Prostate gland (tissue), 2 donors: Measurements from ENCODE around the gene AURKB. TPM values are rescaled to one million over a fixed set of nuclear protein-coding genes. Genes with fewer than 3 reads are reported as not detected.
A peak's percentile ranks its signal among the peaks of the same experiment; 100 is the strongest.
"Not testable (repeated sequence)": the region's sequence is repeated elsewhere in the genome, so short reads cannot be mapped to it uniquely, and the experiment has no call there.

Experiments
- DNase-seq: peaks from one replicate; pipeline ENCODE4 v3.0.0-alpha.2; 2019; ENCODE audit warnings: low spot score
- H3K27ac ChIP-seq, 2 donors: fragments of 200-600 bp; sonication (generic); 2 replicates each; pipeline ENCODE4 v1.5.1; 2017 to 2019
- H3K27me3 ChIP-seq: fragments of 200-600 bp; sonication (generic); replicated peaks from 2 replicates; pipeline ENCODE4 v1.5.1; 2019; ENCODE audit not compliant: insufficient read depth
- H3K36me3 ChIP-seq, 2 donors: fragments of 200-600 bp; sonication (generic); 1 replicate in 1 of 2; 2 replicates in 1 of 2; pipeline versions ENCODE4 v1.5.1 to v1.8.1; 2017 to 2019
- H3K4me1 ChIP-seq: fragments of 200-600 bp; sonication (generic); replicated peaks from 2 replicates; pipeline ENCODE4 v1.5.1; 2019
- H3K4me3 ChIP-seq, 2 donors: fragments of 200-600 bp; sonication (generic); 2 replicates each; pipeline ENCODE4 v1.5.1; 2017 to 2019
- H3K9me3 ChIP-seq: fragments of 200-600 bp; sonication (generic); 2 replicates; pipeline ENCODE4 v1.5.1; 2017
- POLR2A ChIP-seq: fragments of 450-650 bp; IDR thresholded peaks from one replicate; pipeline ENCODE4 v1.6.1; 2016; ENCODE audit warnings: antibody characterized with exemption, mild to moderate bottlenecking
- POLR2AphosphoS5 ChIP-seq: sonication (generic); formaldehyde crosslinking; IDR thresholded peaks from one replicate; pipeline ENCODE4 v1.6.1; 2017; ENCODE audit warnings: antibody characterized with exemption
- WGBS: methylation state at CpG from one replicate; pipeline ENCODE4 v1.1.5; 2018; 5-methylcytosine and 5-hydroxymethylcytosine counted together
- intact Hi-C: fragments of 100-400 bp; cut with DNase I; formaldehyde crosslinking; loops from one replicate; pipeline ENCODE4 v1.14.2; 2022
- total RNA-seq, 2 donors: library from RNA; depleted of rRNA; stranded (reverse); fragments of >200 nt; gene quantifications; one replicate each; pipeline ENCODE4 v1.1.0, GENCODE V29; 2016
- TF ChIP-seq, protein P1 (sequence below), 4 experiments: fragments of 200-600 bp in 2 of 4; fragments of 450-650 bp in 2 of 4; sonication (generic) in 2 of 4; IDR thresholded peaks; 1 replicate in 3 of 4; 2 replicates in 1 of 4; pipeline ENCODE4 v1.5.1; 2016 to 2019; ENCODE audit warnings: antibody characterized with exemption in 4 of 4, mild to moderate bottlenecking in 2 of 4, moderate library complexity in 2 of 4

AURKB gene
- total RNA-seq, 2 donors from 2014 or later, result 2.1 to 6.6 TPM

DNA sequence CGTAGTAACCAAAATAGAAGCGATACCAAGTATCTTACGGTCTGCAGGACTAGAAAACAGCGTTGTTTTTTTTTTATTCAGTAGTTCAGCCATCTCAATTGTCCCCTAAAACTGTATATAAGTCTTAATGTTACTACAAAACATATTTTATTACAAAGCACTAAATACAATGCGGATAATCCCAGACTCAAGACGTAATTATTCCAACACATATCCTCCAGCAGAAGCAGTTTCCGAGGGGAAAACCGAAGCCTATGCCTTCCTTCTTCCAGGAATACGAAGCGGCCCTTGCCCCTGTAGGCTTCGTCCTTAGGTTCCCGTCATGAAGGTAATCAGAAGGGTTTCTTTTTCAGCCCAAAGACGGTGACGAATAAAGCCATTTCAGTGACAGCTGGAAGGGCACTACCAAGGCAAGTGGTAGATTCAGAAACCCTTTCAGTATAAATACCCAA lies 36.5 kb downstream of the AURKB start:
- 6% methylated on average over 14 of the region's 14 CpGs for WGBS
- H3K27ac ChIP-seq, result peak overlapping the region; percentile 93 to 95
- DNase-seq, result no peak
- no peaks in the 10 kb centered on the region for H3K9me3 ChIP-seq
- no peaks in the 10 kb centered on the region for H3K36me3 ChIP-seq
- intact Hi-C loops, result no loop called here
- H3K4me1 ChIP-seq, result peaks cover 6% of the 10 kb centered on the region
- no peak for TF ChIP-seq POLR2AphosphoS5
- no peak for TF ChIP-seq POLR2A
- TF ChIP-seq, protein P1, sequence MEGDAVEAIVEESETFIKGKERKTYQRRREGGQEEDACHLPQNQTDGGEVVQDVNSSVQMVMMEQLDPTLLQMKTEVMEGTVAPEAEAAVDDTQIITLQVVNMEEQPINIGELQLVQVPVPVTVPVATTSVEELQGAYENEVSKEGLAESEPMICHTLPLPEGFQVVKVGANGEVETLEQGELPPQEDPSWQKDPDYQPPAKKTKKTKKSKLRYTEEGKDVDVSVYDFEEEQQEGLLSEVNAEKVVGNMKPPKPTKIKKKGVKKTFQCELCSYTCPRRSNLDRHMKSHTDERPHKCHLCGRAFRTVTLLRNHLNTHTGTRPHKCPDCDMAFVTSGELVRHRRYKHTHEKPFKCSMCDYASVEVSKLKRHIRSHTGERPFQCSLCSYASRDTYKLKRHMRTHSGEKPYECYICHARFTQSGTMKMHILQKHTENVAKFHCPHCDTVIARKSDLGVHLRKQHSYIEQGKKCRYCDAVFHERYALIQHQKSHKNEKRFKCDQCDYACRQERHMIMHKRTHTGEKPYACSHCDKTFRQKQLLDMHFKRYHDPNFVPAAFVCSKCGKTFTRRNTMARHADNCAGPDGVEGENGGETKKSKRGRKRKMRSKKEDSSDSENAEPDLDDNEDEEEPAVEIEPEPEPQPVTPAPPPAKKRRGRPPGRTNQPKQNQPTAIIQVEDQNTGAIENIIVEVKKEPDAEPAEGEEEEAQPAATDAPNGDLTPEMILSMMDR (IDR thresholded peaks at IDR 0.05), result no peak
- H3K4me3 ChIP-seq, result peak overlapping the region; percentile 28 to 38
- H3K27me3 ChIP-seq, result no peaks in the 10 kb centered on the region

DNA sequence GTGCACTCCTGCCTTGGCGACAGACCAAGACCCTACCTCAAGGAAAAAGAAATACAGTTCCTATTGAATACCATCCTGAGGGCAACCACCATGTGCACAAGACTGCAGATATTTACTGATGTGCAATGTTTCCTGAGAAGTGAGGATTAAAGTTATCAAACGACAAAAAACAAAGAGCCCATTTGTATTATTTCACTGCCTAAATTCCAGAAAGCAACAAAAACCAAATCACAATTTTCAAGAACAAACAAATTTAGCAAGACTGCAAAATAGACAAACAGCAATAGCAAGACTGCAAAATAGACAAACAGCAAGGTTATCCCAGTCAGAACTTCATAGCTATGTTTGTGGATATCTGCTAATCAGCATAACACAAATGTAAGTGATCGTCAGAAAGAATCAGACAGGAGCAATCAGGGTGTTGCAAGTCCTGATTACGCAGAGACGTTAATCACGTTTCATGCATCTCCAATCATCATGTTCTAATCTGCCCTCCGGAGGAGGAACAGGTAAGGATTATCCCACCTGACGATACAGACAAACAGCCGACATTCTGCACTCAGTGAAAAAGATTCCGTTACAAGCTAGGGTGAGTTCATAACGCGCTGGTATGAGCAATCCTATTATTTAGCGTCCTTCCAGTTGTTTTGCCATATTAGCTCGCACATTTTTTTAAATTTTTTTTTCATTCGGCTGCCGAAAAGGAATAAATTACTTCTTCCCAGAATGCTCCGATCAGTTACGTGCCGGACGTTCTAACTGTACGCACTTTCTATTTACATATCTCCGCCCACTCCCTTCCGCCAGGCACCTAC lies 37.1 kb downstream of the AURKB start:
- peak; percentile 88 for DNase-seq
- peak overlapping the region; percentile 93 to 95 for H3K27ac ChIP-seq
- H3K9me3 ChIP-seq, result no peaks in the 10 kb centered on the region
- under 1% methylated on average over 23 of the region's 23 CpGs for WGBS
- intact Hi-C loops, result no loop called here
- peak; percentile 100 for TF ChIP-seq POLR2AphosphoS5
- TF ChIP-seq, protein P1 (IDR thresholded peaks at IDR 0.05), result no peak
- peak; percentile 99 for TF ChIP-seq POLR2A
- H3K36me3 ChIP-seq, result no peaks in the 10 kb centered on the region
- peaks cover 6% of the 10 kb centered on the region for H3K4me1 ChIP-seq
- peak overlapping the region; percentile 28 to 38 for H3K4me3 ChIP-seq
- H3K27me3 ChIP-seq, result no peaks in the 10 kb centered on the region

DNA sequence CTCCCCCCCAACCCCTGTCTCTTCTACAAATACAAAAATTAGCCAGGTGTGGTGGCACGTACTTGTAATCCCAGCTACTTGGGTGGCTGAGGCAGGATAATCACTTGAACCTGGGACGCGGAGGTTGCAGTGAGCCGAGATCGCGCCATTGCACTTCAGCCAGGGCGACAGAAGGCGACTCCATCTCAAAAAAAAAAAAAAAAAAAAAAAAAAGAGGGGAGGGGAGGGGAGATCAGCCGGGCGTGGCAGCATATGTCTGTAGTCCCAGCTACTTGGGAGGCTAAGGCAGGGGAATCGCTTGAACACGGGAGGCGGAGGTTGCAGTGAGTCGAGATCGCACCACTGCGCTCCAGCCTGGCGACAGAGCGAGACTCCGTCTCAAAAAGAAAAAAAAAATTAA lies 40.2 kb downstream of the AURKB start:
- H3K4me3 ChIP-seq, intact Hi-C loops: not testable (repeated sequence)
- WGBS, result 89% methylated on average over 19 of the region's 19 CpGs

GRCh38 chr17:8167526-8167925 lies 42.8 kb downstream of the AURKB start:
- H3K36me3 ChIP-seq, result no peaks in the 10 kb centered on the region
- no peak for DNase-seq
- H3K9me3 ChIP-seq, result no peaks in the 10 kb centered on the region
- no peak for TF ChIP-seq POLR2A
- TF ChIP-seq POLR2AphosphoS5, result no peak
- TF ChIP-seq, protein P1 (IDR thresholded peaks at IDR 0.05), result no peak
- no peak overlapping the region for H3K4me3 ChIP-seq
- H3K27ac ChIP-seq, result no peak overlapping the region
- no peaks in the 10 kb centered on the region for H3K27me3 ChIP-seq
- intact Hi-C loops, result no loop called here
- peaks cover 3% of the 10 kb centered on the region for H3K4me1 ChIP-seq
- WGBS, result 78% methylated on average over 3 of the region's 3 CpGs

More for the DNA sequence above, 40.2 kb downstream of the AURKB start:
- H3K36me3 ChIP-seq, H3K9me3 ChIP-seq, H3K4me1 ChIP-seq, H3K27me3 ChIP-seq, DNase-seq, H3K27ac ChIP-seq: not testable (repeated sequence)

GRCh38 chr17:8166731-8167130 lies 43.6 kb downstream of the AURKB start:
- no peaks in the 10 kb centered on the region for H3K36me3 ChIP-seq
- no peaks in the 10 kb centered on the region for H3K9me3 ChIP-seq
- 47% methylated on average over 6 of the region's 6 CpGs for WGBS
- DNase-seq, result no peak
- TF ChIP-seq POLR2A (no peak), POLR2AphosphoS5 (peak; percentile 68)
- H3K4me3 ChIP-seq, result no peak overlapping the region
- H3K27me3 ChIP-seq, result no peaks in the 10 kb centered on the region
- intact Hi-C loops, result no loop called here
- peak overlapping the region; percentile 40 to 59 for H3K27ac ChIP-seq
- H3K4me1 ChIP-seq, result peaks cover 5% of the 10 kb centered on the region

DNA sequence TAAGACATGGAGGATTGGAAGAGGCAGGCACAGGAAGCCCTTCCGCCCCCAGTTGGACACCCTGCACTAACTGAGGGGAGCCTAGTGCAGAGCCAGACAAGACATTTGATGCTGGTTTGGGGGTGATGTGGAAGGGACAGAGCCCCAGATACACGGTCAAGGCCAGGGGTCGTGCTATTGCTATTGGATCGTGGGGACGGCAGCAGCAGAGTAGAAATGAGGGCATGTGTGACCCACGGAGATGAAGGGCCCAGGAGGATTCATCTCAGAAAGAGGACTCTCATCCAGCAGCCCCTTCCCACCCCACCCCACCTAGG lies 45.6 kb downstream of the AURKB start:
- Histone ChIP-seq H3K36me3 (peaks cover 0 to 2% of the 10 kb centered on the region in 2 donors), H3K4me3 (no peak overlapping the region), H3K9me3 (no peaks in the 10 kb centered on the region), H3K4me1 (peaks cover 20% of the 10 kb centered on the region), H3K27me3 (no peaks in the 10 kb centered on the region), H3K27ac (peak overlapping the region; percentile 100)
- no peak for DNase-seq
- 82% methylated on average over 6 of the region's 6 CpGs for WGBS
- intact Hi-C loops, result no loop called here
- TF ChIP-seq, protein P1 (IDR thresholded peaks at IDR 0.05), result no peak
- TF ChIP-seq POLR2A (no peak), POLR2AphosphoS5 (no peak)
